Vagina (tissue), 2 donors: ENCODE results near the gene DPF1.

ENCODE experiments used
- POLR2AphosphoS5 ChIP-seq, 2 donors: sonication (generic); formaldehyde crosslinking; IDR thresholded peaks; one replicate each; pipeline ENCODE4 v1.9.0; 2017; ENCODE audit warnings: antibody characterized with exemption in 2 of 2, mild to moderate bottlenecking in 2 of 2, low read depth in 1 of 2; ENCODE audit not compliant: insufficient read depth in 1 of 2
- TF ChIP-seq, protein P1 (sequence below), 3 experiments: fragments of 450-650 bp in 2 of 3; fragments of 200-600 bp in 1 of 3; sonication (generic) in 1 of 3; IDR thresholded peaks; one replicate each; pipeline ENCODE4 v1.5.1; 2017 to 2019; ENCODE audit warnings: antibody characterized with exemption in 3 of 3, mild to moderate bottlenecking in 2 of 3, moderate library complexity in 2 of 3

DNA sequence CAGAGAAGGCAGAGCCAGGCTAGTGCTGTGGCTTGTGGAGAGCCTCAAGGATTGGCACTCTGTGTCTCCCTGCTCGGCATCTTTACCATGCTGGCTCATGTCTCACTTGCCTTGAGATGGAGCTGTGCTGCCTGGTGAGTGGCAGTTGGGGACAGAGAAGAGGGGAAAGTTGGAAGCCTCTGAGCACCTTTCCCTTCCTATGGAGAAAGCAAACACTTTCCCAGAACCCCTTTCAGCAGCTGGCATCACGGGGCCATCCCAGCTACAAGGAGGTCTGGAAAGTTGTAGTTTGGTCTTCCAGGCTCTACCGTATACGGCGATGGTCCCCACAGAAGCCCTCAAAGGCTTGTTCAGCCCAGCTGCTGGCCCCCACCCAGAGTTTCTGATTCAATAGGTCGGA, 58.7 kb downstream of the DPF1 start:
- TF ChIP-seq, protein P1, sequence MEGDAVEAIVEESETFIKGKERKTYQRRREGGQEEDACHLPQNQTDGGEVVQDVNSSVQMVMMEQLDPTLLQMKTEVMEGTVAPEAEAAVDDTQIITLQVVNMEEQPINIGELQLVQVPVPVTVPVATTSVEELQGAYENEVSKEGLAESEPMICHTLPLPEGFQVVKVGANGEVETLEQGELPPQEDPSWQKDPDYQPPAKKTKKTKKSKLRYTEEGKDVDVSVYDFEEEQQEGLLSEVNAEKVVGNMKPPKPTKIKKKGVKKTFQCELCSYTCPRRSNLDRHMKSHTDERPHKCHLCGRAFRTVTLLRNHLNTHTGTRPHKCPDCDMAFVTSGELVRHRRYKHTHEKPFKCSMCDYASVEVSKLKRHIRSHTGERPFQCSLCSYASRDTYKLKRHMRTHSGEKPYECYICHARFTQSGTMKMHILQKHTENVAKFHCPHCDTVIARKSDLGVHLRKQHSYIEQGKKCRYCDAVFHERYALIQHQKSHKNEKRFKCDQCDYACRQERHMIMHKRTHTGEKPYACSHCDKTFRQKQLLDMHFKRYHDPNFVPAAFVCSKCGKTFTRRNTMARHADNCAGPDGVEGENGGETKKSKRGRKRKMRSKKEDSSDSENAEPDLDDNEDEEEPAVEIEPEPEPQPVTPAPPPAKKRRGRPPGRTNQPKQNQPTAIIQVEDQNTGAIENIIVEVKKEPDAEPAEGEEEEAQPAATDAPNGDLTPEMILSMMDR (IDR thresholded peaks at IDR 0.05) = no peak
- no peak for TF ChIP-seq POLR2AphosphoS5 (IDR thresholded peaks at IDR 0.05; ENCODE audit: insufficient read depth in 1 of 2, low read depth in 1 of 2)
